ENCODE data around the gene TEAD3. TPM values are rescaled to one million over a fixed set of nuclear protein-coding genes. Genes with fewer than 3 reads are reported as not detected.
A peak's percentile ranks its signal among the peaks of the same experiment; 100 is the strongest.

TEAD3 gene
- total and polyA plus RNA-seq, 2 of the 4 experiments (the other 2 are of a cell fraction) = 5.2 to 28.0 TPM

DNA sequence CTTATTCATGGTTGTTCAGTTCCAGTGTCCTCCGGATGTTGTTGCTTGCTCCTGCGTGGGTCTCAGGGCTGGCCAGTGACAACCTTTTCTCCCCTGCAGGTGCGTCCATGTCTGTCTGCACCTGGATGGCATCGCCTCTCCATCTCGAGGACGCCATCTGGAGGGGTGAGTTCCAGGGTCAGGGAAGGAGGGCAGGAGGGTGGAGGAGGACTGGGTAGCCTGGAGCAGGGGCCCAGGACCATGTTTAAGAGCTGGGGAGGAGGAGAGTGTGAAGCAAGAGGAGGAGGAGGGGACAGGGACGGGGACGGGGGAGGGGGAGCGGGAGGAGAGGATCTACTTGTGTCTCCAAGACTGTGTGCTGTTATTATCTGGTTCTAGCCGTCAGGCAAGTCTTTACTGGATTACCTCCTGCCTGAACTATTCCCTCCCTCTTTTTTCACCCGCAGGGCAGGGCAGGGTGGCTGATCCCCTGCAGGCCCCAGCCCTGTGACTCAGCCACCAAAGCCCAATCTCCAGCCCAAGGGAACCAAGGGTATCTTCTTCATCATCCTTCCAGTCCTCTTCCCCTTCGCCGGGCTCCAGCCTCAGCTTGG is 48.0 kb upstream of the TEAD3 start:
- no TSS peak for BruUV-seq (replicated peaks)
- Histone ChIP-seq H2AK9ac (replicated peaks; ENCODE audit: low read depth, low read length, poor library complexity) (no peak overlapping the region), H4K5ac (ENCODE audit: low read depth, low read length) (no peak overlapping the region), H4K8ac (ENCODE audit: low read depth in 2 of 2, low read length in 2 of 2) (no peak overlapping the region), H2BK120ac (ENCODE audit: low read depth, low read length) (no peak overlapping the region), H3K79me1 (ENCODE audit: low read depth in 1 of 2, low read length in 2 of 2) (no peaks in the 10 kb centered on the region), H2AFZ (replicated peaks; ENCODE audit: low read length, poor library complexity) (peak overlapping the region; percentile 58), H3K9ac (ENCODE audit: low read depth, low read length) (no peak overlapping the region), H4K20me1 (ENCODE audit: insufficient read depth, low read length) (no peaks in the 10 kb centered on the region), H3K18ac (ENCODE audit: low read depth, low read length) (no peak overlapping the region), H3K56ac (ENCODE audit: extremely low read depth, insufficient read depth, low read length) (no peak overlapping the region), H3K4me3 (ENCODE audit: insufficient read depth, low read depth, low read length) (no peak overlapping the region), H3K4ac (ENCODE audit: low read depth, low read length) (no peak overlapping the region), H3K23ac (ENCODE audit: low read depth, low read length) (no peak overlapping the region), H3K4me1 (ENCODE audit: control insufficient read depth, insufficient read depth, low read length) (no peaks in the 10 kb centered on the region), H3K27ac (ENCODE audit: insufficient read depth, low read length) (no peak overlapping the region), H3K14ac (replicated peaks; ENCODE audit: low read depth, low read length) (no peak overlapping the region), H2BK20ac (ENCODE audit: low read depth, low read length) (no peak overlapping the region), H3K9me1 (ENCODE audit: insufficient read depth, low read length) (no peaks in the 10 kb centered on the region), H3K36me3 (ENCODE audit: control insufficient read depth, insufficient read depth, low read length) (no peaks in the 10 kb centered on the region), H3K4me2 (ENCODE audit: low read depth, low read length) (no peak overlapping the region), H2BK5ac (ENCODE audit: low read depth, low read length, poor library complexity, severe bottlenecking) (no peak overlapping the region), H4K91ac (ENCODE audit: insufficient read depth, low read depth, low read length) (no peak overlapping the region), H3K27me3 (ENCODE audit: control insufficient read depth, insufficient read depth, low read length) (peaks cover 19% of the 10 kb centered on the region; the same call in 1 of the 2 replicates), H2AK5ac (ENCODE audit: low read depth, low read length) (no peak overlapping the region), H2BK15ac (ENCODE audit: low read depth, low read length) (no peak overlapping the region), H3K9me3 (ENCODE audit: control insufficient read depth, insufficient read depth, low read length) (peaks cover 2% of the 10 kb centered on the region; the same call in 1 of the 2 replicates)
- TF ChIP-seq CHD1 (IDR thresholded peaks at IDR 0.05; ENCODE audit: low read depth, low read length) (no peak), RCOR1 (IDR thresholded peaks at IDR 0.05; ENCODE audit: insufficient replicate concordance, low read length) (no peak), RAD21 (IDR thresholded peaks at IDR 0.05; ENCODE audit: low read length) (no peak)
- TF ChIP-seq, protein P1, sequence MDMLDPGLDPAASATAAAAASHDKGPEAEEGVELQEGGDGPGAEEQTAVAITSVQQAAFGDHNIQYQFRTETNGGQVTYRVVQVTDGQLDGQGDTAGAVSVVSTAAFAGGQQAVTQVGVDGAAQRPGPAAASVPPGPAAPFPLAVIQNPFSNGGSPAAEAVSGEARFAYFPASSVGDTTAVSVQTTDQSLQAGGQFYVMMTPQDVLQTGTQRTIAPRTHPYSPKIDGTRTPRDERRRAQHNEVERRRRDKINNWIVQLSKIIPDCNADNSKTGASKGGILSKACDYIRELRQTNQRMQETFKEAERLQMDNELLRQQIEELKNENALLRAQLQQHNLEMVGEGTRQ (IDR thresholded peaks at IDR 0.05; ENCODE audit: low read depth, low read length) = no peak
- CTCF ChIA-PET = interaction anchor here (1.3 kb wide), 1 partner anchor 8 kb away, joined by 3 read pairs; no protein-coding TSS in a partner anchor
- intact Hi-C loops (cut with micrococcal nuclease) = no loop called here
- dilution Hi-C loops (cut with HindIII; ENCODE audit: low sequenced_read_pairs, unreplicated experiment) = no loop called here
- no peak for DNase-seq
- POLR2A ChIA-PET (ENCODE audit: unreplicated experiment) = no interaction called here
- 13% methylated on average over 1 of the region's 13 CpGs; no CpG with 5 or more reads in 1 of the 2 experiments for WGBS, 2 experiments (ENCODE audit: extremely low coverage in 2 of 2, insufficient read length in 1 of 2)
- no peak for ATAC-seq (ENCODE audit: low read depth)
- in situ Hi-C loops (cut with MboI; ENCODE audit: low sequenced_read_pairs) = loop anchor here (25.0 kb wide), 1 partner anchor 417 kb away; no protein-coding TSS in a partner anchor
